K562 (cell line): ENCODE data around the gene FAM171A2. TPM values are rescaled to one million over a fixed set of nuclear protein-coding genes. Genes with fewer than 3 reads are reported as not detected.
A peak's percentile ranks its signal among the peaks of the same experiment; 100 is the strongest.

Experiments
- ATAC-seq: fragments of 200-7000 bp; cut with Tn5 transposase; 3 replicates; pipeline ENCODE4 v1.9.1; 2020; ENCODE audit warnings: moderate library complexity
- BruUV-seq: library from RNA; stranded (reverse); fragments of 400-500 nt; replicated peaks from 2 replicates; lab custom pipeline; 2021; lab: Mats Ljungman, UMichigan
- CTCF ChIA-PET: fragments of 300-600 bp; formaldehyde crosslinking; extraction: SDS; loops from one replicate; lab custom pipeline; 2021; ENCODE audit warnings: low intra/inter-chr PET ratio; lab: Yijun Ruan, JAX
- POLR2A ChIA-PET: fragments of 300-600, 350-650 bp; sonication (Branson Sonifier 250); formaldehyde crosslinking; extraction: SDS; loops from one replicate; lab custom pipeline; 2021; ENCODE audit warnings: antibody characterized with exemption, inconsistent platforms; lab: Yijun Ruan, JAX
- DNase-seq, 4 experiments: peaks; one replicate each; pipeline versions ENCODE4 v3.0.0 to v3.0.0-alpha.2; 2011 to 2018; ENCODE audit warnings: low spot score in 3 of 4, mixed read lengths in 3 of 4; ENCODE audit errors: extremely low read depth in 1 of 4
- FAIRE-seq: peaks from 2 replicates; lab custom pipeline; 2011; peaks lifted over from hg19 to GRCh38; lab: Jason Lieb, UNC
- H2AFZ ChIP-seq: 2 replicates; pipeline ENCODE4 v1.6.0; 2011; ENCODE audit warnings: low read depth, low read length, control low read depth, inconsistent platforms
- H3K27ac ChIP-seq: fragments of 200-600 bp; 3 replicates; pipeline ENCODE4 v1.8.0; 2011; ENCODE audit warnings: low read depth, mild to moderate bottlenecking, control low read depth, inconsistent platforms, low read length, moderate library complexity, mixed read lengths; ENCODE audit errors: extremely low read depth
- H3K27me3 ChIP-seq, 2 experiments: fragments of 300-600 bp in 1 of 2; 2 replicates in 1 of 2; 3 replicates in 1 of 2; pipeline versions ENCODE4 v1.6.0 to v1.8.0; 2011; ENCODE audit warnings: inconsistent platforms in 2 of 2, low read length in 2 of 2, mild to moderate bottlenecking in 1 of 2, mixed read lengths in 1 of 2, moderate library complexity in 1 of 2; ENCODE audit not compliant: control insufficient read depth in 2 of 2, insufficient read depth in 2 of 2
- H3K36me3 ChIP-seq: fragments of 300-600 bp; 3 replicates; pipeline ENCODE4 v1.8.0; 2011; ENCODE audit warnings: mild to moderate bottlenecking, low read length, inconsistent platforms; ENCODE audit not compliant: control insufficient read depth, insufficient read depth
- H3K4me1 ChIP-seq, 2 experiments: fragments of 200-600 bp in 1 of 2; replicated peaks in 1 of 2; 2 replicates in 1 of 2; 3 replicates in 1 of 2; pipeline versions ENCODE4 v1.5.1 to v1.8.0; 2011; ENCODE audit warnings: inconsistent platforms in 2 of 2, low read length in 2 of 2, mild to moderate bottlenecking in 1 of 2, mixed read lengths in 1 of 2, moderate library complexity in 1 of 2; ENCODE audit not compliant: control insufficient read depth in 2 of 2, insufficient read depth in 2 of 2
- H3K4me2 ChIP-seq: 2 replicates; pipeline ENCODE4 v1.6.1; 2011; ENCODE audit warnings: low read length, control low read depth, inconsistent platforms, mixed read lengths; ENCODE audit not compliant: insufficient read depth
- H3K4me3 ChIP-seq: fragments of 200-600 bp; sonication (generic), shearing (Covaris generic); 2 replicates; pipeline ENCODE4 v1.5.1; 2016; ENCODE audit warnings: control low read depth, inconsistent platforms
- H3K79me2 ChIP-seq: fragments of 200-600 bp; 3 replicates; pipeline ENCODE4 v1.8.0; 2011; ENCODE audit warnings: low read length, inconsistent platforms; ENCODE audit not compliant: control insufficient read depth, insufficient read depth
- H3K9ac ChIP-seq, 2 experiments: 2 replicates each; pipeline versions ENCODE4 v1.6.0 to v1.6.1; 2011; ENCODE audit warnings: low read depth in 2 of 2, low read length in 2 of 2, control low read depth in 1 of 2, inconsistent platforms in 1 of 2, mild to moderate bottlenecking in 1 of 2, mixed read lengths in 1 of 2; ENCODE audit not compliant: insufficient read depth in 1 of 2
- H3K9me1 ChIP-seq: one replicate; pipeline ENCODE4 v1.6.0; 2011; ENCODE audit warnings: inconsistent platforms, mild to moderate bottlenecking, low read length, moderate library complexity; ENCODE audit not compliant: control insufficient read depth, insufficient read depth
- H3K9me3 ChIP-seq: replicated peaks from 2 replicates; pipeline ENCODE4 v1.5.1; 2011; ENCODE audit warnings: low read depth, low read length, inconsistent platforms; ENCODE audit not compliant: control insufficient read depth, insufficient read depth
- H4K20me1 ChIP-seq: replicated peaks from 2 replicates; pipeline ENCODE4 v1.6.1; 2011; ENCODE audit warnings: low read length, inconsistent platforms, mixed read lengths; ENCODE audit not compliant: control insufficient read depth, insufficient read depth
- CTCF ChIP-seq, 3 experiments: IDR thresholded peaks in 2 of 3; conservative IDR thresholded peaks in 1 of 3; 2 replicates each; pipeline ENCODE4 v1.5.1; 2011 to 2012; ENCODE audit warnings: low read length in 3 of 3, mild to moderate bottlenecking in 3 of 3, control low read depth in 2 of 3, improper control_type of control experiment in 1 of 3, inconsistent platforms in 1 of 3, low read depth in 1 of 3, mixed read lengths in 1 of 3, moderate library complexity in 1 of 3; ENCODE audit not compliant: insufficient read depth in 2 of 3
- IRF1 ChIP-seq: sonication (generic); formaldehyde crosslinking; IDR thresholded peaks from 2 replicates; pipeline ENCODE4 v1.8.0; 2022; ENCODE audit warnings: missing genetic modification reagents, mild to moderate bottlenecking, borderline replicate concordance
- REST ChIP-seq, 2 experiments: fragments of 450-650 bp; formaldehyde crosslinking in 1 of 2; IDR thresholded peaks; 2 replicates each; pipeline versions ENCODE4 v1.4.0 to v1.6.1; 2014 to 2020; ENCODE audit warnings: mild to moderate bottlenecking in 2 of 2, borderline replicate concordance in 1 of 2, low read depth in 1 of 2
- SMC3 ChIP-seq: conservative IDR thresholded peaks from 2 replicates; pipeline ENCODE4 v1.6.1; 2011; ENCODE audit warnings: low read depth, low read length, improper control_type of control experiment; ENCODE audit not compliant: insufficient read depth
- U2AF2 ChIP-seq: fragments of 200-400 bp; formaldehyde crosslinking; optimal IDR thresholded peaks from 2 replicates; pipeline ENCODE3; 2017; ENCODE audit warnings: low read depth, mild to moderate bottlenecking, low read length
- ZNF586 ChIP-seq: fragments of 450-650 bp; formaldehyde crosslinking; conservative IDR thresholded peaks from 2 replicates; pipeline ENCODE4 v1.4.0; 2020; ENCODE audit warnings: mild to moderate bottlenecking, moderate library complexity
- WGBS: fragments of 100-300 bp; shearing (Covaris generic); methylation state at CpG from one replicate; pipeline ENCODE4 v1.1.6; 2016; ENCODE audit warnings: low coverage, mixed read lengths; ENCODE audit not compliant: insufficient coverage; ENCODE audit errors: missing lambda C conversion rate; 5-methylcytosine and 5-hydroxymethylcytosine counted together
- in situ Hi-C: fragments of 300-500 bp; cut with MboI; formaldehyde crosslinking; loops from 4 replicates; pipeline ENCODE4 v1.15.0; 2018; ENCODE audit warnings: inconsistent platforms, mixed read lengths
- intact Hi-C: fragments of 100-400 bp; cut with micrococcal nuclease; formaldehyde crosslinking; loops from 2 replicates; pipeline ENCODE4 v1.14.2; 2022
- polyA plus RNA-seq, 8 experiments: library from polyadenylated mRNA; depleted of rRNA in 4 of 8; stranded (reverse) in 5 of 8; unstranded in 3 of 8; fragments of >200 nt; fragmentation: Nextera tagmentation in 2 of 8; fragmentation: Illumina TruSeq in 1 of 8; extraction: Ambion mirVana in 2 of 8; extraction: Trizol in 1 of 8; gene quantifications; 2 replicates each; pipeline versions ENCODE4 v1.2.1 to v1.2.3, GENCODE V29; 2011 to 2014; ENCODE audit warnings: inconsistent platforms in 1 of 8, missing spikeins in 1 of 8
- total RNA-seq, 7 experiments: library from RNA; depleted of rRNA in 6 of 7; stranded (reverse); fragments of >200 nt in 6 of 7; fragmentation: Illumina TruSeq in 2 of 7; extraction: Trizol in 2 of 7; gene quantifications; 2 replicates each; pipeline versions ENCODE4 v1.2.1 to v1.2.3, GENCODE V29; 2011 to 2021; ENCODE audit warnings: low replicate concordance in 1 of 7

The FAM171A2 gene
- total and polyA plus RNA-seq, 9 of the 15 experiments (the other 6 are each of a cell fraction or from before 2014, with no cell fraction given) = 0.10 to 10.2 (median 2.0) TPM; not detected in 1

- Histone ChIP-seq H3K4me1 (0 out of 5 replicates have a peak, but pooled peaks cover 0 to 2% of the 10 kb centered on the region in 2 experiments), H4K20me1 (no peaks in the 10 kb centered on the region), H2AFZ (no peak overlapping the region), H3K79me2 (no peaks in the 10 kb centered on the region), H3K9me1 (no peaks in the 10 kb centered on the region), H3K9ac (no peak overlapping the region), H3K36me3 (peaks cover 52% of the 10 kb centered on the region; the same call in 2 of the 3 replicates), H3K27me3 (no peaks in the 10 kb centered on the region), H3K4me2 (no peak overlapping the region), H3K4me3 (no peak overlapping the region), H3K27ac (no peak overlapping the region), H3K9me3 (no peaks in the 10 kb centered on the region)
- POLR2A ChIA-PET = interaction anchor here (0.7 kb wide), 1 partner anchor 9 kb away, joined by 3 read pairs; no protein-coding TSS in a partner anchor
- 91% methylated on average over 3 of the region's 3 CpGs for WGBS
- ATAC-seq (peak; percentile 83), FAIRE-seq (no peak), DNase-seq (peak in 3 of 4 experiments; percentile 37 to 58 (median 45))
- BruUV-seq = no TSS peak
- in situ Hi-C loops = no loop called here
- CTCF ChIA-PET = interaction anchor here (0.5 to 2.6 kb wide), 3 partner anchors 75 to 371 kb away, joined by 3 to 17 read pairs (median 4); no protein-coding TSS in a partner anchor
- intact Hi-C loops = loop anchor here (2.0 kb wide), 1 partner anchor 122 kb away; no protein-coding TSS in a partner anchor
- TF ChIP-seq ZNF586 (no peak), SMC3 (0 out of 2 replicates have a peak, but pooled peaks have one; percentile 33), IRF1 (CRISPR knock-in tag) (no peak), CTCF (IDR thresholded peaks at IDR 0.05 in 2 of 3, conservative IDR thresholded peaks at IDR 0.05 in 1 of 3; ENCODE audit: insufficient read depth in 2 of 3, low read depth in 1 of 3, low read length in 3 of 3) (peak; percentile 52 to 66 (median 64)), REST (IDR thresholded peaks at IDR 0.05; ENCODE audit: borderline replicate concordance) (peak; percentile 58; the same call in 1 of the 2 replicates), REST (CRISPR knock-in tag; IDR thresholded peaks at IDR 0.05; ENCODE audit: low read depth) (no peak), U2AF2 (no peak)
Observed at GRCh38 chr17:44400226-44400847, 36.7 kb upstream of the FAM171A2 start.
